A549 (cell line): ENCODE measurements around the gene ASB13.

ENCODE experiments used
- CBX2 ChIP-seq: fragments of 200-600 bp; sonication (generic); IDR thresholded peaks from 2 replicates; pipeline ENCODE4 v1.6.1; 2016; ENCODE audit warnings: low read depth, mild to moderate bottlenecking, borderline replicate concordance
- MAFK ChIP-seq: fragments of 450-650 bp; IDR thresholded peaks from 2 replicates; pipeline ENCODE4 v1.6.1; 2014; ENCODE audit not compliant: partially characterized antibody
- MAZ ChIP-seq: fragments of 150-350 bp; IDR thresholded peaks from 2 replicates; pipeline ENCODE4 v1.6.1; 2014; ENCODE audit warnings: antibody characterized with exemption, low read depth, low read length, borderline replicate concordance
- NPAS2 ChIP-seq: fragments of 250-450 bp; sonication (Bioruptor Pico); IDR thresholded peaks from 2 replicates; pipeline ENCODE4 v1.8.0; 2022; ENCODE audit warnings: mild to moderate bottlenecking, moderate library complexity, borderline replicate concordance
- POLR2A ChIP-seq: IDR thresholded peaks from 2 replicates; pipeline ENCODE4 v1.6.1; 2012; ENCODE audit warnings: mild to moderate bottlenecking, low read length
- TF ChIP-seq, protein P1 (sequence below): fragments of >200 bp; sonication (Bioruptor Twin); formaldehyde crosslinking; IDR thresholded peaks from 3 replicates; pipeline ENCODE4 v1.5.1; 2016
- TF ChIP-seq, protein P2 (sequence below): IDR thresholded peaks from 2 replicates; pipeline ENCODE4 v1.6.1; 2012
- TF ChIP-seq, protein P3 (sequence below): fragments of >200 bp; sonication (Bioruptor Twin); formaldehyde crosslinking; IDR thresholded peaks from 3 replicates; pipeline ENCODE4 v1.6.1; 2016
- TF ChIP-seq, protein P4 (sequence below): fragments of 250-450 bp; sonication (Bioruptor Pico); IDR thresholded peaks from 2 replicates; pipeline ENCODE4 v1.5.0; 2021; ENCODE audit warnings: mild to moderate bottlenecking, moderate library complexity, borderline replicate concordance

DNA sequence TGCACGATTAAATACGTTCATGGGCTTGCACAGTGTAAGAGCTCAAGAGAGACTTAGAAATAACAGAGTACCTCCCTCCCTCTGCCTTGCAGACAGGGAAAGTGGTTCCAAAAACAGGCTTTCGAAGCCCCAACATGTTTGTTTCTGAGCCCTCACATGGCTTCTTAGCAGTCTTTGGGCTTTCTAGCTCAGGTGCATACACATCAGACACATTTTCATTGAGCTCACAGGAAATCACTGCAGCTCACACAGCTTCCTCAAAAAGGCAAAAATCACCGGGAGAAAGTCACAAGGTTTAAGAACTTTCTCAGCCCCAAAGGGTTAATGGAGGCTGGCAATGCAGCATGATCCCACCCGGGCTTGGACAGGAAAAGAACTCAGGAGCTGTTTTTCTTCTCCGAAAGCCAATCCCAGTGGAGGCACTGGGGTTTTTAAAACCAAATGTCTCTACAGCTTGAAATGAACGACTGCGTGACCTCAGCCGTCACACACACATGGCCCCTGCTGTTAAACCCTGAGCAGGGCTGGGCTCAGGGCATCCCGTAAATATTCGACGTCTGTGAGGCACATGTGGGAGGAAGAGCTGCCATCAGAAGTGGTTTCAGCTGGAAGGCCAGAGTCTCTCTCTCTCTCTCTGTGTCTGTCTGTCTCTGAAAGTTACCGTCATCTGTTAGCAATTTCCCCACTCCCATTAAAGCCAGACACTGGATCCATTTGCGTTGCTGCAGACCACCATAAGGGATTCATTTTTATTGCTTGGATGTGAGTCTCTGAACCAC lies 71.9 kb downstream of the ASB13 start:
- no peak for TF ChIP-seq MAZ
- TF ChIP-seq NPAS2 (CRISPR knock-in tag), result no peak
- TF ChIP-seq, protein P1, sequence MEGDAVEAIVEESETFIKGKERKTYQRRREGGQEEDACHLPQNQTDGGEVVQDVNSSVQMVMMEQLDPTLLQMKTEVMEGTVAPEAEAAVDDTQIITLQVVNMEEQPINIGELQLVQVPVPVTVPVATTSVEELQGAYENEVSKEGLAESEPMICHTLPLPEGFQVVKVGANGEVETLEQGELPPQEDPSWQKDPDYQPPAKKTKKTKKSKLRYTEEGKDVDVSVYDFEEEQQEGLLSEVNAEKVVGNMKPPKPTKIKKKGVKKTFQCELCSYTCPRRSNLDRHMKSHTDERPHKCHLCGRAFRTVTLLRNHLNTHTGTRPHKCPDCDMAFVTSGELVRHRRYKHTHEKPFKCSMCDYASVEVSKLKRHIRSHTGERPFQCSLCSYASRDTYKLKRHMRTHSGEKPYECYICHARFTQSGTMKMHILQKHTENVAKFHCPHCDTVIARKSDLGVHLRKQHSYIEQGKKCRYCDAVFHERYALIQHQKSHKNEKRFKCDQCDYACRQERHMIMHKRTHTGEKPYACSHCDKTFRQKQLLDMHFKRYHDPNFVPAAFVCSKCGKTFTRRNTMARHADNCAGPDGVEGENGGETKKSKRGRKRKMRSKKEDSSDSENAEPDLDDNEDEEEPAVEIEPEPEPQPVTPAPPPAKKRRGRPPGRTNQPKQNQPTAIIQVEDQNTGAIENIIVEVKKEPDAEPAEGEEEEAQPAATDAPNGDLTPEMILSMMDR, result no peak
- TF ChIP-seq POLR2A, result no peak
- TF ChIP-seq, protein P2, sequence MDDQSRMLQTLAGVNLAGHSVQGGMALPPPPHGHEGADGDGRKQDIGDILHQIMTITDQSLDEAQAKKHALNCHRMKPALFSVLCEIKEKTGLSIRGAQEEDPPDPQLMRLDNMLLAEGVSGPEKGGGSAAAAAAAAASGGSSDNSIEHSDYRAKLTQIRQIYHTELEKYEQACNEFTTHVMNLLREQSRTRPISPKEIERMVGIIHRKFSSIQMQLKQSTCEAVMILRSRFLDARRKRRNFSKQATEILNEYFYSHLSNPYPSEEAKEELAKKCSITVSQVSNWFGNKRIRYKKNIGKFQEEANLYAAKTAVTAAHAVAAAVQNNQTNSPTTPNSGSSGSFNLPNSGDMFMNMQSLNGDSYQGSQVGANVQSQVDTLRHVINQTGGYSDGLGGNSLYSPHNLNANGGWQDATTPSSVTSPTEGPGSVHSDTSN, result no peak
- TF ChIP-seq, protein P3, sequence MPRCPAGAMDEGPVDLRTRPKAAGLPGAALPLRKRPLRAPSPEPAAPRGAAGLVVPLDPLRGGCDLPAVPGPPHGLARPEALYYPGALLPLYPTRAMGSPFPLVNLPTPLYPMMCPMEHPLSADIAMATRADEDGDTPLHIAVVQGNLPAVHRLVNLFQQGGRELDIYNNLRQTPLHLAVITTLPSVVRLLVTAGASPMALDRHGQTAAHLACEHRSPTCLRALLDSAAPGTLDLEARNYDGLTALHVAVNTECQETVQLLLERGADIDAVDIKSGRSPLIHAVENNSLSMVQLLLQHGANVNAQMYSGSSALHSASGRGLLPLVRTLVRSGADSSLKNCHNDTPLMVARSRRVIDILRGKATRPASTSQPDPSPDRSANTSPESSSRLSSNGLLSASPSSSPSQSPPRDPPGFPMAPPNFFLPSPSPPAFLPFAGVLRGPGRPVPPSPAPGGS, result no peak
- TF ChIP-seq CBX2, result no peak
- no peak for TF ChIP-seq MAFK
- TF ChIP-seq, protein P4, sequence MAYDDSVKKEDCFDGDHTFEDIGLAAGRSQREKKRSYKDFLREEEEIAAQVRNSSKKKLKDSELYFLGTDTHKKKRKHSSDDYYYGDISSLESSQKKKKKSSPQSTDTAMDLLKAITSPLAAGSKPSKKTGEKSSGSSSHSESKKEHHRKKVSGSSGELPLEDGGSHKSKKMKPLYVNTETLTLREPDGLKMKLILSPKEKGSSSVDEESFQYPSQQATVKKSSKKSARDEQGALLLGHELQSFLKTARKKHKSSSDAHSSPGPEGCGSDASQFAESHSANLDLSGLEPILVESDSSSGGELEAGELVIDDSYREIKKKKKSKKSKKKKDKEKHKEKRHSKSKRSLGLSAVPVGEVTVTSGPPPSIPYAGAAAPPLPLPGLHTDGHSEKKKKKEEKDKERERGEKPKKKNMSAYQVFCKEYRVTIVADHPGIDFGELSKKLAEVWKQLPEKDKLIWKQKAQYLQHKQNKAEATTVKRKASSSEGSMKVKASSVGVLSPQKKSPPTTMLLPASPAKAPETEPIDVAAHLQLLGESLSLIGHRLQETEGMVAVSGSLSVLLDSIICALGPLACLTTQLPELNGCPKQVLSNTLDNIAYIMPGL (CRISPR knock-in tag), result no peak
